HUES64 (cell line): Measurements from ENCODE around the gene ACCS.

Experiments
- H3K27ac ChIP-seq: 2 replicates; pipeline ENCODE4 v1.7.0; 2013; ENCODE audit warnings: low read depth, low read length, inconsistent platforms
- H3K27me3 ChIP-seq: 2 replicates; pipeline ENCODE4 v1.6.1; 2013; ENCODE audit warnings: mild to moderate bottlenecking, low read length; ENCODE audit not compliant: insufficient read depth
- H3K36me3 ChIP-seq: 2 replicates; pipeline ENCODE4 v1.6.1; 2013; ENCODE audit warnings: mild to moderate bottlenecking, low read length; ENCODE audit not compliant: insufficient read depth
- H3K4me1 ChIP-seq: 2 replicates; pipeline ENCODE4 v1.6.1; 2013; ENCODE audit warnings: mild to moderate bottlenecking, low read length, moderate library complexity; ENCODE audit not compliant: insufficient read depth
- H3K4me3 ChIP-seq: 2 replicates; pipeline ENCODE4 v1.5.1; 2013; ENCODE audit warnings: mild to moderate bottlenecking, low read length, moderate library complexity
- H3K9ac ChIP-seq: 2 replicates; pipeline ENCODE4 v1.6.1; 2013; ENCODE audit warnings: mild to moderate bottlenecking, low read depth, low read length
- H3K9me3 ChIP-seq: 2 replicates; pipeline ENCODE4 v1.6.1; 2013; ENCODE audit warnings: low read depth, low read length; ENCODE audit not compliant: insufficient read depth
- WGBS: fragments of 150-250, 120-280 bp; methylation state at CpG from one replicate; pipeline ENCODE4 v1.1.7; 2013; ENCODE audit warnings: missing lambda C conversion rate; 5-methylcytosine and 5-hydroxymethylcytosine counted together

The ACCS gene

GRCh38 chr11:44029977-44030911 is 35.8 kb upstream of the ACCS start:
- Histone ChIP-seq H3K36me3 (no peaks in the 10 kb centered on the region), H3K9ac (no peak overlapping the region; the same call in 1 of the 2 replicates), H3K27me3 (no peaks in the 10 kb centered on the region), H3K4me3 (no peak overlapping the region; the same call in 1 of the 2 replicates), H3K27ac (peak overlapping the region; percentile 51; the same call in 1 of the 2 replicates), H3K9me3 (peaks cover 13% of the 10 kb centered on the region; the same call in 1 of the 2 replicates), H3K4me1 (peaks cover 16% of the 10 kb centered on the region)
- WGBS = 18% methylated on average over 5 of the region's 5 CpGs

DNA sequence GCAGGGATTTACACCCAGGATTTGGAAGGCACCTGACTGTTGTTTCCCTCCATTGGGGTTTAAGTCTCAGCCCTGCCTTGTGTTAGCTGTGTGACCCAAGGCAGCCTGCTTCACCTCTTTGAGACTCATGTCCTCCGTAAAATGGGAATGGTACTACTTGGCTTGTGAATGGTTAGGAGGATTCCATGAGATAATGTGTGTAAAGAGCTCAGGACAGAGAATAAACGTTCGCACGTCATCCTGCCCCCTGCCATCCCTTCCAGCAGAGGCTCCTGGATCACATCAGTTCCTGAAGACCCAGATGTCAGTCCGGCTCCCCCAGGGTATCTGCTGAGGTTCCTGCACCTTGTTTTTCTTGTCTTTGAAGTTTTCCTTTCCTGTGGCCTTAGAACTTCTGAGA is 35.1 kb upstream of the ACCS start:
- H3K4me3 ChIP-seq = no peak overlapping the region
- no peak overlapping the region for H3K9ac ChIP-seq
- peak overlapping the region; percentile 51; the same call in 1 of the 2 replicates for H3K27ac ChIP-seq
- 78% methylated on average over 5 of the region's 5 CpGs for WGBS
- H3K4me1 ChIP-seq = peaks cover 16% of the 10 kb centered on the region
- H3K27me3 ChIP-seq = no peaks in the 10 kb centered on the region
- peaks cover 5% of the 10 kb centered on the region; the same call in 1 of the 2 replicates for H3K9me3 ChIP-seq
- H3K36me3 ChIP-seq = no peaks in the 10 kb centered on the region

- Histone ChIP-seq H3K4me1 (peaks cover 16% of the 10 kb centered on the region), H3K9me3 (no peaks in the 10 kb centered on the region)
Observed at GRCh38 chr11:44031549-44031948, 34.5 kb upstream of the ACCS start.

DNA sequence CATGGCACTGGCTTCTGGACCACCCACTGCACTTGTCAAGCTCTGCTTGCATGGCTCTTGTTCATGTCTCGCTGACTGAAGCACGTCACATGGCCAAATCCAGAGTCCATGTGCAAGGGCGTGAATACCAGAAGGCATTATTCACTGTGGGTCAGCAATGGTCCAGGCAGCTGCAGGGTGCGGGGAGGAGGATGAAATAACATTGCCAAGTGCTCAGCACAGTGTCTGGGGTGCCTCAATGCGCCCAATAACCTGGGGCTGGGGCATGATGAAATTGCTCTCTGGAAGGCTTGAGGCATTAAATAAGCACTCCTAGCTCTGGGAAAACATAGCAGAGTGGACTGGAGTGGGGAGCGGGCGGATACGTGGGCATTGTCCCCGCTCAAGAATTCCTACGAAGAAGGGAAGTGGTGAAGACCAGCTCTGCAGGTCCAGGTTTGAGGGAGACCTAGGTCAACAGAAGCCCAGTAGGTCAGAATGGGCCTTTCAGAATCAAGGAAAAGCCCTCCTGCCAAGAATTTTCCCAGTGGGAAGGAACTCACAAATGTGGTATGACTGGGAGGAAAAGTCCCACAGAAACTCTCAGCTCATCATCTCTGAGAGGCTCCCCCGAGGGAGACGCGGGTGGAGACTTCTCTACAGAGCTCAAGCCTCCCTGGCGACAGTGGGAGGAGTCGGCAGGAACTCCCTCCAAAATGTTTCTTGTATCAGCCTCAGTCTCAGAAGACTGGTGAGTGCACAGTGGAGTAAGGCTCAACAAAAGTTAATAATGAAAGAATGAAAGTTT is 33.6 kb upstream of the ACCS start:
- 83% methylated on average over 15 of the region's 15 CpGs for WGBS

More at GRCh38 chr11:44031549-44031948, 34.5 kb upstream of the ACCS start:
- Histone ChIP-seq H3K9ac (no peak overlapping the region), H3K4me3 (no peak overlapping the region), H3K36me3 (no peaks in the 10 kb centered on the region), H3K27ac (no peak overlapping the region), H3K27me3 (no peaks in the 10 kb centered on the region)
- 90% methylated on average over 5 of the region's 5 CpGs for WGBS

GRCh38 chr11:44033411-44033850 is 32.6 kb upstream of the ACCS start:
- 82% methylated on average over 3 of the region's 3 CpGs for WGBS
- H3K4me1 ChIP-seq = peaks cover 19% of the 10 kb centered on the region
- no peaks in the 10 kb centered on the region for H3K36me3 ChIP-seq
- no peak overlapping the region for H3K4me3 ChIP-seq
- no peak overlapping the region for H3K27ac ChIP-seq
- no peak overlapping the region for H3K9ac ChIP-seq
- H3K27me3 ChIP-seq = no peaks in the 10 kb centered on the region
- no peaks in the 10 kb centered on the region for H3K9me3 ChIP-seq

More for the DNA sequence above, 33.6 kb upstream of the ACCS start:
- Histone ChIP-seq H3K9ac (no peak overlapping the region), H3K27me3 (no peaks in the 10 kb centered on the region), H3K4me3 (no peak overlapping the region), H3K36me3 (no peaks in the 10 kb centered on the region), H3K27ac (no peak overlapping the region), H3K9me3 (no peaks in the 10 kb centered on the region), H3K4me1 (peaks cover 19% of the 10 kb centered on the region)

GRCh38 chr11:44033856-44034255 is 32.2 kb upstream of the ACCS start:
- no peaks in the 10 kb centered on the region for H3K9me3 ChIP-seq
- H3K9ac ChIP-seq = no peak overlapping the region
- WGBS = 64% methylated on average over 3 of the region's 3 CpGs
- H3K27me3 ChIP-seq = no peaks in the 10 kb centered on the region
- no peak overlapping the region for H3K4me3 ChIP-seq
- H3K4me1 ChIP-seq = peaks cover 19% of the 10 kb centered on the region
- H3K36me3 ChIP-seq = no peaks in the 10 kb centered on the region
- no peak overlapping the region for H3K27ac ChIP-seq

GRCh38 chr11:44034639-44035038 is 31.4 kb upstream of the ACCS start:
- Histone ChIP-seq H3K27me3 (no peaks in the 10 kb centered on the region), H3K9ac (no peak overlapping the region), H3K27ac (no peak overlapping the region), H3K4me3 (no peak overlapping the region), H3K9me3 (no peaks in the 10 kb centered on the region), H3K36me3 (no peaks in the 10 kb centered on the region), H3K4me1 (peaks cover 19% of the 10 kb centered on the region)

GRCh38 chr11:44036811-44037657 is 29.0 kb upstream of the ACCS start:
- H3K27ac ChIP-seq = no peak overlapping the region
- no peaks in the 10 kb centered on the region for H3K36me3 ChIP-seq
- no peak overlapping the region for H3K9ac ChIP-seq
- no peak overlapping the region for H3K4me3 ChIP-seq
- H3K4me1 ChIP-seq = peaks cover 3% of the 10 kb centered on the region; the same call in 1 of the 2 replicates
- H3K9me3 ChIP-seq = peaks cover 5% of the 10 kb centered on the region; the same call in 1 of the 2 replicates
- no peaks in the 10 kb centered on the region for H3K27me3 ChIP-seq
- WGBS = 22% methylated on average over 12 of the region's 12 CpGs

- no peaks in the 10 kb centered on the region for H3K36me3 ChIP-seq
- 93% methylated on average over 2 of the region's 2 CpGs for WGBS
- H3K9ac ChIP-seq = no peak overlapping the region
- H3K4me3 ChIP-seq = no peak overlapping the region
- H3K27ac ChIP-seq = no peak overlapping the region
- H3K27me3 ChIP-seq = no peaks in the 10 kb centered on the region
- H3K9me3 ChIP-seq = peaks cover 5% of the 10 kb centered on the region; the same call in 1 of the 2 replicates
- peaks cover 3% of the 10 kb centered on the region; the same call in 1 of the 2 replicates for H3K4me1 ChIP-seq
Observed at GRCh38 chr11:44037658-44037998, 28.4 kb upstream of the ACCS start.

GRCh38 chr11:44043157-44043556 is 22.9 kb upstream of the ACCS start:
- H3K4me3 ChIP-seq = no peak overlapping the region
- H3K27ac ChIP-seq = no peak overlapping the region
- H3K9me3 ChIP-seq = peaks cover 5% of the 10 kb centered on the region; the same call in 1 of the 2 replicates
- WGBS = 90% methylated on average over 2 of the region's 2 CpGs
- peaks cover 6% of the 10 kb centered on the region for H3K27me3 ChIP-seq
- no peak overlapping the region for H3K9ac ChIP-seq
- H3K36me3 ChIP-seq = no peaks in the 10 kb centered on the region
- no peaks in the 10 kb centered on the region for H3K4me1 ChIP-seq
